MCF 10A (cell line): ENCODE measurements around the gene ZBTB38. TPM values are rescaled to one million over a fixed set of nuclear protein-coding genes. Genes with fewer than 3 reads are reported as not detected.

ENCODE experiments used
- BruUV-seq: library from RNA; stranded (reverse); fragments of 400-500 nt; replicated peaks from 2 replicates; lab custom pipeline; 2021; lab: Mats Ljungman, UMichigan
- CTCF ChIA-PET: fragments of 300-600 bp; sonication (Branson Sonifier 250); formaldehyde crosslinking; extraction: SDS; loops from one replicate; lab custom pipeline; 2021; ENCODE audit warnings: antibody characterized with exemption, inconsistent platforms; lab: Yijun Ruan, JAX
- POLR2A ChIA-PET: fragments of 300-600, 350-650 bp; sonication (Branson Sonifier 250); formaldehyde crosslinking; extraction: SDS; loops from one replicate; lab custom pipeline; 2020; ENCODE audit warnings: antibody characterized with exemption, inconsistent platforms; lab: Yijun Ruan, JAX
- DNase-seq: peaks from one replicate; pipeline ENCODE4 v3.0.0-alpha.2; 2018; ENCODE audit not compliant: unreplicated experiment
- H3K27ac Mint-ChIP-seq: one replicate; pipeline ENCODE4 v1.8.0; 2022; ENCODE audit warnings: mild to moderate bottlenecking, low read depth, mixed read lengths; ENCODE audit not compliant: unreplicated experiment
- H3K27me3 Mint-ChIP-seq: one replicate; pipeline ENCODE4 v1.8.0; 2022; ENCODE audit warnings: mixed read lengths; ENCODE audit not compliant: insufficient read depth, unreplicated experiment
- H3K36me3 Mint-ChIP-seq: one replicate; pipeline ENCODE4 v1.8.0; 2022; ENCODE audit warnings: mild to moderate bottlenecking, moderate library complexity, mixed read lengths; ENCODE audit not compliant: insufficient read depth, unreplicated experiment
- H3K4me1 Mint-ChIP-seq: one replicate; pipeline ENCODE4 v1.8.0; 2022; ENCODE audit warnings: mixed read lengths; ENCODE audit not compliant: insufficient read depth, unreplicated experiment
- H3K4me3 Mint-ChIP-seq: one replicate; pipeline ENCODE4 v1.8.0; 2022; ENCODE audit warnings: mild to moderate bottlenecking, moderate library complexity, mixed read lengths; ENCODE audit not compliant: unreplicated experiment
- H3K9me3 Mint-ChIP-seq: one replicate; pipeline ENCODE4 v1.8.0; 2022; ENCODE audit warnings: mixed read lengths; ENCODE audit not compliant: unreplicated experiment
- CTCF ChIP-seq: fragments of 200-600 bp; IDR thresholded peaks from one replicate; pipeline ENCODE4 v1.8.0; 2022; ENCODE audit warnings: antibody characterized with exemption, mild to moderate bottlenecking; ENCODE audit not compliant: unreplicated experiment
- intact Hi-C: fragments of 100-400 bp; cut with micrococcal nuclease; formaldehyde crosslinking; loops from 2 replicates; pipeline ENCODE4 v1.14.1; 2022
- total RNA-seq: library from RNA; stranded (reverse); gene quantifications from 2 replicates; pipeline ENCODE4 v1.2.3, GENCODE V29; 2022

Gene ZBTB38
- total RNA-seq, 1 experiment from 2014 or later: 168 TPM

DNA sequence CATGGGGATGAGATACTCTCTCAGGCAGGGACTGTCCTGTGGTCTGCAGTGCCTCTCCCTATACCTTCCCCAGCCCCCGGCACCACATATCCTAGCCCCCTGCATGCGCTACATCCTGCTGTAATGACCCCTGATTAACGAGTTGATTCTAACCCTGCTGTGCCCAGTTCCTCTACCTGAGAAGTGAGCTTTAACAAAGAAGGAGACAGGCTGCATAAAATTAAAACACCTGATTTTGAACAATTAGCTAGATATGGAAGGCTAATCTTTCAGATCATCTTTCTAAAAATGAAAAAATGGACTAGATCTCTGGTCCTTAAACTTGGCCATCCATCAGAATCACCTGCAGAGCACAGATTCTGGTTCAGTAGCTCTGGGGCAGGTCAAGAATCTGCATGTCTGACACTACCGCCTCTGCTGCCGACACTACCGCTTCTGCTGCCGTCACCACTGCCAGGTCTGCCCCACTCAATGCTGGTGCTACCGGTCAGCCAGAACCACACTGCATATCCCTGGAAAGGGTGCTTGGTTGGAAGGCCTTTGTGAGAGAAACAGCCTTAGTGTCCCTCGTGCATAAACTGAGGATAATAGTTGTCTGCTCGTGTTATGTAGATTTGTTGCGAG, 33.6 kb upstream of the ZBTB38 start:
- CTCF ChIA-PET: interaction anchor here (1.4 kb wide), 2 partner anchors 11 to 120 kb away, joined by 3 to 5 read pairs; no protein-coding TSS in a partner anchor
- Mint-ChIP-seq H3K4me3 (no peak overlapping the region), H3K9me3 (peaks cover 7% of the 10 kb centered on the region), H3K27ac (no peak overlapping the region), H3K4me1 (peaks cover 18% of the 10 kb centered on the region), H3K27me3 (no peaks in the 10 kb centered on the region), H3K36me3 (no peaks in the 10 kb centered on the region)
- BruUV-seq: no TSS peak
- no peak for TF ChIP-seq CTCF
- no peak for DNase-seq
- POLR2A ChIA-PET: interaction anchor here (0.6 kb wide), 2 partner anchors 349 to 375 kb away, joined by 3 read pairs; no protein-coding TSS in a partner anchor
- intact Hi-C loops: no loop called here

GRCh38 chr3:141335531-141336061, 32.7 kb upstream of the ZBTB38 start:
- peaks cover 7% of the 10 kb centered on the region for H3K9me3 Mint-ChIP-seq
- H3K4me1 Mint-ChIP-seq: peaks cover 18% of the 10 kb centered on the region
- no TSS peak for BruUV-seq
- no peak overlapping the region for H3K27ac Mint-ChIP-seq
- POLR2A ChIA-PET: interaction anchor here (0.9 kb wide), 1 partner anchor 14 kb away, joined by 3 read pairs; no protein-coding TSS in a partner anchor
- no peak for DNase-seq
- intact Hi-C loops: no loop called here
- no peak for TF ChIP-seq CTCF
- no peak overlapping the region for H3K4me3 Mint-ChIP-seq
- H3K27me3 Mint-ChIP-seq: no peaks in the 10 kb centered on the region
- H3K36me3 Mint-ChIP-seq: no peaks in the 10 kb centered on the region
- CTCF ChIA-PET: interaction anchor here (0.9 to 2.0 kb wide), 5 partner anchors 9 to 226 kb away, joined by 4 to 7 read pairs (median 4); no protein-coding TSS in a partner anchor

GRCh38 chr3:141336672-141337522, 31.4 kb upstream of the ZBTB38 start:
- peaks cover 16% of the 10 kb centered on the region for H3K9me3 Mint-ChIP-seq
- H3K4me1 Mint-ChIP-seq: peaks cover 10% of the 10 kb centered on the region
- H3K27ac Mint-ChIP-seq: no peak overlapping the region
- DNase-seq: no peak
- intact Hi-C loops: no loop called here
- BruUV-seq: no TSS peak
- no peak for TF ChIP-seq CTCF
- H3K27me3 Mint-ChIP-seq: no peaks in the 10 kb centered on the region
- H3K36me3 Mint-ChIP-seq: no peaks in the 10 kb centered on the region
- no peak overlapping the region for H3K4me3 Mint-ChIP-seq
- ChIA-PET POLR2A (interaction anchor here (0.7 to 1.4 kb wide), 3 partner anchors 12 to 1026 kb away, joined by 3 to 5 read pairs (median 3); no protein-coding TSS in a partner anchor), CTCF (interaction anchor here (0.6 to 2.0 kb wide), 8 partner anchors 11 to 123 kb away, joined by 3 to 7 read pairs (median 4); no protein-coding TSS in a partner anchor)
